Tongue (tissue), 2 donors: ENCODE results near the gene B4GALT4. TPM values are rescaled to one million over a fixed set of nuclear protein-coding genes. Genes with fewer than 3 reads are reported as not detected.
"Not testable (repeated sequence)": the region's sequence is repeated elsewhere in the genome, so short reads cannot be mapped to it uniquely, and the experiment has no call there.

Experiments
- DNase-seq: peaks from one replicate; pipeline ENCODE4 v3.0.0-alpha.2; 2015
- total RNA-seq: library from RNA; depleted of rRNA; stranded (reverse); fragments of >200 nt; gene quantifications from one replicate; pipeline ENCODE4 v1.2.3, GENCODE V29; 2014

Gene B4GALT4
- total RNA-seq, 1 donor from 2014 or later: 17.5 TPM

DNA sequence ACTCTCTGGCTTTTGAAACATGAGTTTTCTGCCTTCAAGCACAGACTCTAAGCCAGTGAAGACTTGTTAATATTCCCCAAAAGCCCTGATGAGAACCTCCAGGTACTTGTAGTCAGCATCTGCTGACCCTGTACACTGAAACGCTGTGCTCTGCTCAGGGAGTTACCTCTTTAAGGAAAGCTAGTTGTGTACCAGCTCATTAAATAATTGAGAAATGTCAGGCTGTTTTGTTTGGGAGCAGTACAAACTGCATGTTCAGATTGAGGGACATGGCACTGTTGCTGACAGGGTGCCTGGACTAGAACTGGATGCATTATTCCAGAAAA lies 45.6 kb downstream of the B4GALT4 start:
- DNase-seq: no peak

- DNase-seq: no peak
These were observed 46.2 kb downstream of the B4GALT4 start for GRCh38 chr3:119194237-119195150.

- DNase-seq: no peak
These were observed 48.9 kb downstream of the B4GALT4 start for GRCh38 chr3:119191800-119192199.

DNA sequence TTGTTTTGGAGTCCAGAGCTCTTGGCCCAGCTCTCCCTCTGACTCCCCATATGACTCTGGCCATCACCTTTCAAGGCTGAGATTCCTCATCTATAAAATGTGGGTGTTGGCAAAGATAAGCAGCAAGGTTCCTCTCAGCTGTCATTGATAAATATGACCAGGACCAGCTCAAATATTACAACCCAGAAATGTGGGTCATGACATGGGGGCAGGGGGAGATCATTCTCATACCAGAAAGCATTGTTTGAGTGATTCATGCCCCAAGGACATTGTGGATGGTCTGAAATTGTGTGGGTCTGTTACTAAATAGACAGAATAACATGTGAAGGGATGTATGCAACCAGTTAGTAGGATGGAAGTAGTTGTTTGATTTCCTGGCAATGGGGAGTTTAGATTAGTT lies 53.4 kb downstream of the B4GALT4 start:
- no peak for DNase-seq

GRCh38 chr3:119184796-119185570 lies 55.7 kb downstream of the B4GALT4 start:
- no peak for DNase-seq

- DNase-seq: no peak
These were observed 56.6 kb downstream of the B4GALT4 start for GRCh38 chr3:119184111-119184510.

DNA sequence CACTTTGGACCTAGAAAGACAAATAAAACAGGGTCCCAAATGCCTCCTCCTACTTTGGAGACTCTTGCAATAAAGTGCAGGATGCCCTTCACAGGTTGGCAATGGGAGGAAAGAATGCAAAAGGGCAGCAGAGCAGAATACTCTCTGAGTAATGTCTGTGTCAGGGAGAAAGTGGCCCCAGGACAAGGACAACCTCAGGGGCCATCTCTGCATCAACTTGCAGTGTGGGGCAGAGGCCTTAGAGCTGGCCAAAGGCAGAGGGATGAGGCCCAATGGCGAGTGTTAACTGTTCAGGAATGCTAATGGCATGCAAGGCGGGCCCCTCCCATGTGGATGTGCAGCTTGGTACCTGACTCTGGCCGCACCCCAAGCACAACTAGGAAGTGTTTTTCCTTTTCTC lies 58.9 kb downstream of the B4GALT4 start:
- no peak for DNase-seq

GRCh38 chr3:119177321-119177720 lies 63.4 kb downstream of the B4GALT4 start:
- DNase-seq: no peak

DNA sequence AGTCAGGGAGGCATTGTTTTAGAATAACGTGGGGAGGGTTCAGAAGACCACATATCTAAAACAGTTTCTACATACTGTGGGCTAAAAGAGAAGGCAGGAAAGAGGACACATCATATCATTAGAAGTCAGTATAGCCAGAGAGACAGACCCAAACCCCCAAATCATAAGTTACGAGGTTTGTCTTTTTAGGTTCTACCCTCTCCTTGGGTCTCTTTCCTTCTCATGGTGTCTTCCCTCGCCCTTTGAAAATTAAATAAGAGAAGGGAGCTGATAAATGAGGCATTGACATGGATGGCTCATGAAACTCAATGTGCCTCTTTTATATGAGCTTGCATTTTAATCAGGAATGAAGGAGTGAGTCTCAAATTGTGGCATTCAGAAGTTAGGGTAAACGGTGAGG lies 63.9 kb downstream of the B4GALT4 start:
- no peak for DNase-seq

- DNase-seq: no peak
These were observed 64.6 kb downstream of the B4GALT4 start for GRCh38 chr3:119175872-119176756.

DNA sequence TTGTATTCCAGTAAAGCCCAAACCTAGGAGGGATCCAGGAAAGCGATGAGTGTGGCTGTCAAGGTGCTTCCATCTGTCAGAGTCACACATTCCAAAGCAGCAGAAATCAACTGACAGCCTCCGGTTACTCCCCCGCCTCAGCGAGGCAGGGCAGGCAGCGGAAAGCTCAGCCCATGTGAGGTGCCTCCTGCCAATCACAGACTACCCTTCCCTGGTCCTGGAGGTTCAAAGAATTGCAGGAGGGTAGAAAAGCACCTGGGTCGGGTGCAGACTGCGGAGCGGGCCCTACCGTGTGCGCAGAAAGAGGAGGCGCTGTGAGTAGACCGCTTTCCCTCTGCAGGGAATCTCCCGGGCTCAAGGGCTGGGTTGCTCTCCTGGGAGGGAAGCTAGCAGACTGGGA lies 67.4 kb downstream of the B4GALT4 start, which contains the start of gene UPK1B:
Gene UPK1B, plus strand, starts transcription at position 274 of the 400 bp plus-strand sequence. CDS start 13,144 bp downstream, outside the sequence.
- DNase-seq: no peak

DNA sequence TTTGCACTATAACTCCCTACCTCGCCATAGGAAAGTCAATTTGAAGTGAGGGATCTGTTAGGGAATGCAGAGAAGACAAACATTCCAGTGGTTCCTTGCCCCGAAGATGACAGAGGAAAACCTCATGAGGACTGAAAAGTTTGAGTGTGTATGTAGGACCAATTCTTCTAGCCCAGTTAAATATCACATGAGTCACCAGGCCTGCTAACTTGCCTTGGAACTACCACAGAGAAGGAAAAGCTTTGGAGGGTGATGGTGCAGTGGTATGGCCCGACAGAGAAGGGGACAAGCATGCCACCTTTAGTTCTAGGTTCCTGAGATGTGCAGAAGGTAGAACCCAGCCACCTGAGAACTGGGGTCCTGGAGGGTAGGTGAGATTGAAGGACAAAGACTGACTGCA lies 69.9 kb downstream of the B4GALT4 start:
- no peak for DNase-seq

- not testable (repeated sequence) for DNase-seq
These were observed 75.9 kb downstream of the B4GALT4 start for GRCh38 chr3:119164745-119165144.

Other genes with a start within 250 kb of the B4GALT4 start
- gene IGSF11, start 206.0 kb downstream of the B4GALT4 start, total RNA-seq: 4.0 TPM
- not detected for gene TEX55, start 94.7 kb downstream of the B4GALT4 start, total RNA-seq
- gene UPK1B, start 67.3 kb downstream of the B4GALT4 start, total RNA-seq: 9.4 TPM
- gene ARHGAP31, start 53.5 kb upstream of the B4GALT4 start, total RNA-seq: 16.4 TPM
- gene TMEM39A, start 222.7 kb upstream of the B4GALT4 start, total RNA-seq: 55.7 TPM
- 26.4 TPM for gene POGLUT1, start 228.1 kb upstream of the B4GALT4 start, total RNA-seq